Inflammatory macrophage treated with lipopolysaccharide for 4 hours (primary cell): Measurements from ENCODE around the gene HDLBP.
A peak's percentile ranks its signal among the peaks of the same experiment; 100 is the strongest.
"Not testable (repeated sequence)": the region's sequence is repeated elsewhere in the genome, so short reads cannot be mapped to it uniquely, and the experiment has no call there.

Experiments used
- DNase-seq: peaks from one replicate; pipeline ENCODE4 v3.0.0-alpha.2; 2020

Gene HDLBP

GRCh38 chr2:241334813-241335212 is 19.3 kb upstream of the HDLBP start:
- DNase-seq: no peak

- DNase-seq: no peak
Observed at GRCh38 chr2:241330616-241330981, 15.1 kb upstream of the HDLBP start.

DNA sequence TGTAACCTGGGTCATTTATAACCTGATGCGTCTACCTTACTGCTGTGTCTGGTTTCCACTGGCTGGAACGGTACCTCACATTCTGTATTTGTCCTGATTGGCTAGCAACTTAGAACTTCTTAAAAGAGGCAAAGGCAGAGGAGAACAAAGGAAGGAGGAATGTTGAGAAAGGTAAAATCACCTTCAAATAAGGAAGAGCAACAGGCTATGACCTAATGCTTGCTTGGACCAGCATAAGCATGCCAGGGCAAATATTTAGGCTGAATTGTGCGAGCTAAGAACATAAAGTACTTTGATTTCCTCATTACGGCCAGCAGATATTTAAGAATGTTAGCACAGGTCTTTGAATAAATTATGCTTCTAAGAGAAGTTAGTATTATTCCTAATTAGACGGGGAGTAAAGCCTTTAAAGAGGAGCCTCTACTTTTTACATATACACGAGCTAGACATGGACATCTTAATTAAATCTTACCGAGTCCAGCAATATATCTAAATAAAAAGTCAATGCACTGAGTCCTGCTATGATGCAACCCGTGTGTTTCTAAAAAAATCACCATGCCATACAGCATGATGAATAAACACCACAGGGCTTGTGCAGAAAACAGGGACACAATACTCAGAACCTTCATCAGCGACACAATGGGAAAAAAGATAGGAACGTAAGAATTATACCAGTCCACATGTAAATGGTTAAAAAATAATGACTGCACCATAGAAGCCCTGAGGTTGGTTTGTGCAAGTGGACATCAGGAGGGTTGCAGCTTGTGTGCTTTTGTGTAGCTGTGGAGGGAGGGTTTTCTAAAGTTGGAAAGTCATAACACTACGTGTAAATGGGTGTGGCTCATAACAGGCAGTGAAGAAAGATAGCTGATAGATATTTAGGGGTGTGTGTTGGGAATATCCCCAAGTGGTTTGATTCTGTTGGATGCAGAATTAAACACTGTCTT is 14.5 kb upstream of the HDLBP start:
- DNase-seq: no peak

GRCh38 chr2:241325257-241325656 is 9.8 kb upstream of the HDLBP start:
- DNase-seq: no peak

DNA sequence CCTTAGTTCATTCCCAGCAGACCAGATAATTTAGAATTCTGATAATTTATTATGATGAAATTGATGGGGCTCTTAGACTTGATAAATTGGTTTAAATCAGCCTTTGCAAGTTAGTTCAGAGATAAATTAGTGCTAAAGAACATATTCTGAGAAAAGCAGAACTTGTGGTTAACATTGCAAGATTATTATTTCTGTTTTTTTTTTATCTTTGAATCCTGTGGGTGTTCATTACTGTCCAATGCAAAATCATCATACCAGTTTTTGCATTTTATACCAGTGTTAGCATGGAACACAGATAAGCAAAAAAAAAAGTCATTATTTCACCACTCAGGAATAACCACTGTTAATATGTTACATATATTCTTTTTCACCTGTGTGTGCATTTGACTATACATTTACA is 9.3 kb upstream of the HDLBP start:
- DNase-seq: peak; percentile 61

DNA sequence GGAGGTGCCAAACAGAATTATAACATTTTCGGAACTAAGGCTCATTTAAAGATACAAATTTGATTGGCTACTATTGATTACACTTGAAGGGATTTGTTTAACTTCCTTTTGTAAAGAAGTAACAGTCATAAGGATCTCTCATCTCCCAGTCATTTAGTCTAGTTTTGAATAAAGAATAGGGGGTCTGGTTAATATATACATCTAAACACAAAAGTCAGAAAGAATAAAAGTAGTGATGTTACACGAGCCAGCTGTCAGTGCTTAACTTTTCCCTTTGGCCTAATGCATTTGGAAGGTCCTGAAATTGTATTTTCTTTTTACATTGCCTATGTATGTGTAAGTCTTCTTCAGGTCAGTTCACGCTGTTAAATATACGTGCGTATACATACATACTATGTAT is 8.3 kb upstream of the HDLBP start:
- no peak for DNase-seq

- no peak for DNase-seq
Observed at GRCh38 chr2:241321886-241322285, 6.4 kb upstream of the HDLBP start.

DNA sequence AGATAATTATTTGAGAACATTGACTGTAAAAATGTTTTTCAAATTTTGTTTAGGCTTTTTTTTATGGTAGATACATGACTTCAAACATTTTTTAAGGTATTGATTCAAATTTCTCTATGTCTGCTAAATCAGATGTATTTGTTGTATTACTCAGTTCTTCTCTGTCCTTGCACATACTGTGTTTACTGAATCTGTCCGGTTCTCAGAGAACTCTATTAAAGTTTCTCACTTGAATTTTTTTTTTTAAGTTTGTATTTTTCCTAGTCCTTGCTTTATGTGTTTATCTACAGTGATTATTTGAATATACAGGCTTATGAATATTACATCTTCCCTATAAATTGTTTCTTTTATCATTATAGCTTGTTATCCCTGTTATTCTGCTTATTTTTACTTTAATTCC is 5.6 kb upstream of the HDLBP start:
- DNase-seq: no peak

DNA sequence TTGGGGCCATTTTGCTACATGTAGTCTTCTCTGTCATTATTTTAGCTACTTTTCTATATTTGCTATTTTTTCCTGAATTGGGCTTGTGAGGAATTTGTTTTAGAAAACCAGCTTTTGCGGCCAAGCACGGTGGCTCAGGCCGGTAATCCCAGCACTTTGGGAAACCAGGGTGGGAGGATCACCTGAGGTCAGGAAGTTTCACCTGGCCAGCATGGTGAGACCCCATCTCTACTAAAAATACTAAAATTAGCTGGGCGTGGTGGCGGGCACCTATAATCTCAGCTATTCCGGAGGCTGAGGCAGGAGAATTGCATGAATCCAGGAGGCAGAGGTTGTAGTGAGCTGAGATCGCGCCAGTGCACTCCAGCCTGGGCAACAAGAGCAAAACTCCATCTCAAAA is 4.9 kb upstream of the HDLBP start:
- no peak for DNase-seq

GRCh38 chr2:241318830-241319229 is 3.4 kb upstream of the HDLBP start:
- DNase-seq: not testable (repeated sequence)

- peak; percentile 70 for DNase-seq
Observed at GRCh38 chr2:241317391-241317790, 1.9 kb upstream of the HDLBP start.

- no peak for DNase-seq
Observed at GRCh38 chr2:241316825-241317224, 1.4 kb upstream of the HDLBP start.

DNA sequence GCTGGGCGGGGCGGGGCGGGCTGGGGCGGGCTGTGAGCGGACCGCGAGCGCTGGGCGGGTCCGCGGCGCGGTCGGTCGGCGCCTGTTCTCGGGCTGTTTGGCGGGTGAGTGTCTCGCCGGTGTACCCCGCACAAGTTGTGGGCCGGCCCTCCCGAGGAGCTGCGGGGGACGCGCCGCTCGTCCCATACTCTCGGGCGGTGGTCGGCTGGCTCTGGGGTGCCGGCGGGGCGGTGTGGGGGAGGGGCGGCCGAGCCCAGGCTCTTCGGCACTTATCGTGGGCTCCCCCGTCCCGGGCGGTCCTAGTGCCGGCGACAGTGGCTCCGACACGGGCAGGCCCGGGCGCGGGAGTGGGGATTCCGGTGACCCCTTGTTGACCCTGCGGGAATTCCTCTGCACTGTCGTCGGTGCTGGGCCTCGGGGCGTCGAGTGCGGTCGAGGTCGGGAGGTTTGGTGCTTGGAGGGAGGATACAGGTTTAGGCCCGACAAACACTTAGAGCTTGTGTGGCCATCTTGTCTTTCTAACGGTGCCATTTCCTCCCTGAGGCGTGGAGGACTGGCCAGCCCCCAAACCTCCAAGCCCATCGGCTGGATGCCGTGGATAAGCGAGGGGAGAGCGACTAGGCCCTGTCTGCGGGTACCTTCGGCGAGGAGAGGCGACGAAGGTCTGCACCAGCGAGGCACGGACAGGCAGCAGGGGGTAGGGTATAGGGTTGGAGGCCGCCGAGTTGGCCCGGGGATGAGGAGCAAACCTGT is 583 bp upstream of the HDLBP start, which contains the start of gene SEPTIN2:
Gene SEPTIN2, plus strand, starts transcription at position 47 of the 753 bp plus-strand sequence. CDS start 8,308 bp downstream, outside the sequence.
- peak; percentile 62 for DNase-seq

DNA sequence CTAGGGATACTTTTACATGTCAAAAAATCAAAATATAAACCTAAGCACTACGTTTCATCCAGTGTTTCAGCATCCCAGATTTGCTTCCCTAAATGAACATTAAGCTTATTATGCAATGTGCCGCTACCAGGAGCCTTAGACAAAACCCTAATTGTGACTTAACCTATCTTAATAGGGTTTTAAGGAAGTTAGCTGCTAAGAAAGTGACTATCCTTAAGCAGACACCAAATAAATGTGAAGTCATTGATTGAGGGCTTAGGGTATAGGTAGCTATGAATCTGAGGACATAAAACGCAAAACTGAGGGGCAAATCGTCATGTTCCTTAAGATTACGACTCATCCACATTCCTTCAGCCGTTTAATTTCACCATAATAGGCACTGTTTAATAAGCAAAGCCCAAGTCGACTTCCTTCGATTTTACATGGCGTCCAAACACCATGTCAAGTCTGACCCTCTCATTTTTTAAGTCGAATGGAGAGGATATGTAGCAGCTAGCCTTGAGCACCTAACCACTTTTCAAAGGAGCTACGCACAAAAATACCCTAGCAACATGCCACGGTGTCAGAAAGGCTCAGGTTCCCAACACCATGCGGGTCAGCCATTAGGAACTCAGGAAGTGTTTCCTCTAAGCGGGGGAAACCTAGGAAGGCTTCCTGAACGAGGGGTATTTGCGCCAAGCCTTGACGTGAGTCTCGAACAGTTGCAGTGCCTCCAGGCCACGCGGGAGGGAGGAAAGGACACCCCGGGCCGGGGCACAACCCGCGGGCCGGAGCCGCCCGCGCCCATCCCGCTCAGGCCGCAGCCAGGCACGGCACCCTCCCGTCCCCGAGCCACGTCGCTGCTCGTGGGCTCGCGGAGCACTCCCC is 1.0 kb downstream of the HDLBP start:
- DNase-seq: peak; percentile 89

- DNase-seq: peak; percentile 25
Observed at GRCh38 chr2:241313543-241314095, 1.9 kb downstream of the HDLBP start.

- peak; percentile 68 for DNase-seq
Observed at GRCh38 chr2:241312082-241312481, 3.4 kb downstream of the HDLBP start.

DNA sequence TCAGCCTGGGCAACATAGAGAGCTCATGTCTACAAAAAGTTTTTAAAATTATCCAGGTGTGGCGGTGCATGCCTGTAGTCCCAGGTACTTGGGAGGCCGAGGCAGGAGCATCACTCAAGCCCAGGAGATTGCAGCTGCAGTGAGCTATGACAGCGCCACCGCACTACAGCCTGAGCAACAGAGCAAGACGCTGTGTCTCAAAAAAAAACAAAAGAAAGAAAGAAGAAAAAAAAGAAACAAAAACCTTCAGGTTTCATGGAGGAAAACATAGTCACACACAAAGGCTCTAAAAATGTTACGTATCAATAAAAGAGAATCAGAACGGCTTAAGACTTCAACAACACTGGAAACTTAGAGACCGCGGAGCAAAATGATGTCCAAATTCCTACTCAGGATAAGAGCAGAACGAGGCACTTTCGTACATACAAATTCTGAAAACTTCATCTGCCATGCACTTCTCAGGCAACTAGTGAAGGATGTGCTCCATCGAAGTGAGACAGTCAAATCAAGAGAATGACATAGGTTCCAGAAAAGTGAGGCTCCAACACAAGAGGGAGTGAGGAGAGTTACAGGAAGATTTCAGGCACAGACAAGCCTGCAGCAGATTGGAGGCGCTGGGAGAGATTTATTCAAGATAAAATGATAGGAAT is 4.4 kb downstream of the HDLBP start:
- DNase-seq: no peak

DNA sequence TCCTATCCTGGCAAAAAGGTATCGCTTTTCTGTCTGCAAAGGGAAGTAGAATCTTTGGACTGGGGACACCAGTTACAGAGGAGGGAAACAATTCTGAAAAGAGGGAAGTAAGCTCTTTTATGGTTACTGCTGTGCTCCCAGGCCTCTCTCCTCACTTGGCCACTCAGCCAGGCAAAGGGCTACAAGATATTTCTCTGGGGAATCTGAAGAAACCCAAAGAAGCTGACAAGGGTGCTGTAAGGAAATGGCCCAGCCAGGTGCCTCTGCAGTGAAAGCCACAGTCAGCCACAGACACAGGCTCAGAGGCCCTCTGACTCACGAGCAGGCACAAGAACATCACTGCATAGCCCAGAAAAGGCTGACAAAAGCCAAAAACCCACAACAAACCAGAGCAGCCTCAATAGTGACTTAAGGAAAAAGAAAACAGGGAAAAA is 5.8 kb downstream of the HDLBP start:
- peak; percentile 54 for DNase-seq

GRCh38 chr2:241308832-241309500 is 6.5 kb downstream of the HDLBP start:
- no peak for DNase-seq

- DNase-seq: no peak
Observed at GRCh38 chr2:241308267-241308666, 7.2 kb downstream of the HDLBP start.

GRCh38 chr2:241307055-241307454 is 8.4 kb downstream of the HDLBP start:
- no peak for DNase-seq
